ENCODE results near the gene DCK.
"Not testable (repeated sequence)": the region's sequence is repeated elsewhere in the genome, so short reads cannot be mapped to it uniquely, and the experiment has no call there.

The DCK gene

GRCh38 chr4:71004281-71004851, 10.9 kb downstream of the DCK start:
- DNase-seq: no peak

- not testable (repeated sequence) for DNase-seq
Observed at GRCh38 chr4:71005025-71005424, 11.6 kb downstream of the DCK start.

GRCh38 chr4:71006203-71006907, 12.9 kb downstream of the DCK start:
- no peak for DNase-seq

DNA sequence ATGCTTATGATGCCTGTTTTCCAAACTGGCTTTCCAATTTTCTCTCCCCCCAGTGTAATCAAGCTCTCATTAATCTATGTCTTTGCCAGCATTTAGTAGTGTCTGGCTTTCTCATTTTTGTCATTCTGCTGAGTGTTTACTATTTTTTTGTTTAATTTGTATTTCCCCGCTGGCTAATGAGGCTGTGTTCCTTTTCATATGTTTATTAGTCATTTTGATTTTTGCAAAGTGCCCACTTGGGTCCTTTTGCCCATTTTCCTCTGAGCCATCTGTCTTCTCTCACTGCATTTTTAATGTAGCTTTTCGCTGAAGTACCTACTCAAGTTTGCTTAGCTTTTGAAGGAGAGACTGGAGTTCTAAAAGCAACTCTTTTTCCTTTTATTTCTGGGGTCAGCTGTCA, 14.7 kb downstream of the DCK start:
- no peak for DNase-seq

DNA sequence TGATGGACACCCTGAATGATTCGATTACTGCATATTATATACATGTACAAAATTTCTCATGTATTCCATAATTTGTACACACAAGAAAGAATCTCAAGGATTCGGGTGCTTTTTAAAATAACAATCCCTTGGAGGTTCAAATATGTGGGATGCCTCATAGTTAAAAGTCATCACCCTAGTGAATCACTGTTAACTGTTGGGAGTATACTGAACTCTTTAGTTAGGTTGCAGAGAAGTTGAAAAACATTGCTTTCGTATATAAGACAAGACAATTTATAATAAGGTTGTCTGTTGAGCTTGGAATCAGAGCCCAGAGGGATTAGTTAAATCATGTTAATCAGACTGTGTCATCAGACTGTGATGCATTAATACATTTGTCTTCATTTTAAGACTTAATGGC, 15.6 kb downstream of the DCK start:
- no peak for DNase-seq

GRCh38 chr4:71009890-71010588, 16.6 kb downstream of the DCK start:
- no peak for DNase-seq

DNA sequence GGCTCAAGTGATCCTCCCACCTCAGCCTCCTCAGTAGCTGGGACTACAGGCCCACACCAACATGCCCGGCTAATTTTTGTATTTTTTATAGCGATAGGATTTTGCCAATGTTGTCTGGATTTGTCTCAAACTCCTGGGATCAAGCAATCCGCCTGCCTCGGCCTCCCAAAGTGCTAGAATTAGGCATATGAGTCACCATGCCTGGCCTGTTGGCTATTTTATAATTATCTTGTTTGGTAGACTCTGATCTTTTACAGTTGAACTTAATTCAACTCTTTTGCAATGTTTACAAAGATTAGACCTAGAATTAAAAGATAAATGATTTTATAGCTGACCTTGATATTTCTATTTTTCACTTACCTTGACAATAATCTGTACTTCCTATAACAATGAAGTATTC, 18.0 kb downstream of the DCK start:
- DNase-seq: no peak

- not testable (repeated sequence) for DNase-seq
Observed at GRCh38 chr4:71017391-71017790, 23.9 kb downstream of the DCK start.

GRCh38 chr4:71020611-71021010, 27.2 kb downstream of the DCK start:
- no peak for DNase-seq

DNA sequence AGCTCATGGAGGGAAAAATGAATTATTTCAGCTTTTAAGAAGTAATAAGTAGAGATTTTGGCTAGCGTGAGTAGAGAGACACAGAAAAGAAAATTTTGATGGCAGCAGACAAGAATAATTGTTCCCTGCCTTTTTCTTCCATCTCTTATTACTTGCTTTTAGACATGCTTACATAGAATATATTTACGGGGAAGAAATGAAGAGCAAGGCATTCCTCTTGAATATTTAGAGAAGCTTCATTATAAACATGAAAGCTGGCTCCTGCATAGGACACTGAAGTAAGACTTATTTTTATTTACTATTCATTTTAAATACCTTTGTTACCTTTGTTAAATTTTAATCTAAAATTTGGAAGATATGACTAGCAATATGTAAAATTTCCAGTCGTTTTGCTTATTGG, 32.2 kb downstream of the DCK start:
- DNase-seq: no peak

- no peak for DNase-seq
Observed at GRCh38 chr4:71026086-71026485, 32.6 kb downstream of the DCK start.

DNA sequence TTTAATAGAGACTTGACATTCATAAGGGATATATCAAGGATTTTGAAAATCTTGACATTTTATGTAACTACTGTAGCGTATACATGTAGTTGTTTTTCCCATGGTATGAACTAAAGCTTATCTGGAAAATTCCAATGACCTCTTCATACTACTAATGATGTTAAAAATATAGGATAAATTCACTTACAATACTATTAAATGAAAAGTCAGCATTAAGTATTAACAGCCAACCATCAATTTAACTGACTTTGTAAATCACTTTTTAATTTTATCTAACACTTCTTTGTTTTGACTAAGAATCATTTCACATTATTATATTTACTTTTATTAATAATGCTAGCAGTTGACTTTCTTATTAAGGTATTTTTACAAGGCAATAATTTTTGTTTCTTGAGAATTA, 34.2 kb downstream of the DCK start:
- DNase-seq: no peak

DNA sequence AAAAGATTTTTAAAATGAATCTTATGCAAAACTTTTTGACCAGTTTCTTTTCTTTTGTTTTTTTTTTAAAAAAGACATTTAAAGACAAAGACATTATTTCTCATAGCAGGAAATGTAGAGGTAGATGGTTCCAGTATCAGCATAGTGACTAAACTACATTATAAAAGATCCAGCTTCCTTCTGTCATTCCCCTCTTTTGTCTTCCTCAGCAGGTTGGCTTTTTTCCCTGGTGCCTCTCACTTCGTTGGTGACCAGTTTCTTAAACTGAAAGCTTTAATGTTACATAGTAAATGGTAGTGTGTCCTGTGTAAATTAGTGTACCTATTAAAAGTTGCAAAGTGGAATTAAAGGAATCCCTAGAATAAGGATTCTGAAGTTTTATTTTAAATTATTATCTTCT, 36.1 kb downstream of the DCK start:
- no peak for DNase-seq

DNA sequence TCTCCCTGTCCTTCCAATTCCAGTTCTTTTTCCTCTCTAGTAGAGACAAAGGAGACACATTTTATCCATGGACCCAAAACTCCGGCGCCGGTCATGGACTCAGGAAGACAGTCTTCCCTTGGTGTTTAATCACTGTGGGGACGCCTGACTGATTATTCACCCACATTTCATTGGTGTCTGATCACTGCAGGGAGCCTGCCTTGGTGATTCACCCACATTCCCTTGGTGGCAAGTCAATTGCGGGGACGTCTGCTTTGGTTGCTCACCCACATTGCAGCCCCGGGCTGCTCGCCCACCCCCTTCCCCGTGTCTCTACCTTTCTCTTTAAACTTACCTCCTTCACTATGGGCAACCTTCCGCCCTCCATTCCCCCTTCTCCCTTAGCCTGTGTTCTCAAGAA, 38.7 kb downstream of the DCK start:
- DNase-seq: not testable (repeated sequence)

DNA sequence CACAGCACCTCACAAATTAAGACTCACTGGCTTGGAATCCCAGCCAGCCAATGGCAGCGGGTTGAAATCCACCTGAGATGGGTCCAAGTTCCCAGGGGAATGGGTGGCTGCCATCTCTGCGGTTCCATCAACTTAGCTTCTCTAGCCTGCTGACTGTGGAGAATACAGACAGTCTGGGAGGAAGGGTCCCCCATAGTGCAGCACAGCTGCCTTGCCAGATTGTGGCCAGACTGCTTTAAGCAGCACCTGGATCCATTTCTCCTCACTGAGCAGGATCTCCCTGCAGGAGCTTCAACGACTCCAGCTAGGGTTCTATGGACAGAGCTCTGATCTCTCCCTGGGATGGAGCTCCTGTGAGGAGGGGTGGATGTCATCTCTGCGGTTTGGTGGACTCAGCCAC, 51.8 kb downstream of the DCK start:
- no peak for DNase-seq

DNA sequence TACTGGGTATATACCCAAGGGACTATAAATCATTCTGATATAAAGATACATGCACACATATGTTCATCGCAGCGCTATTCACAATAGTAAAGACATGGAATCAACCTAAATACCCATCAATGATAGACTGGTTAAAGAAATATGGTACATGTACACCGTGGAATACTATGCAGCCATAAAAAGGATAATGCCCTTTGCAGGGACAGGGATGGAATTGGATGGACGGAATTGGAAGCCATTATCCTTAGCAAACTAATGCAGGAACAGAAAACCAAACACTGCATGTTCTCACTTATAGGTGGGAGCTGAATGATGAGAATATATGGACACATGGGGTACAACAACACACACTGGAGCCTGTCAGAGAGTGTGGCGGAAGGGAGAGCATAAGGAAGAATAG, 55.9 kb downstream of the DCK start:
- DNase-seq: no peak

- DNase-seq: no peak
Observed at GRCh38 chr4:71050809-71051208, 57.4 kb downstream of the DCK start.

- no peak for DNase-seq
Observed at GRCh38 chr4:71052034-71052433, 58.6 kb downstream of the DCK start.

DNA sequence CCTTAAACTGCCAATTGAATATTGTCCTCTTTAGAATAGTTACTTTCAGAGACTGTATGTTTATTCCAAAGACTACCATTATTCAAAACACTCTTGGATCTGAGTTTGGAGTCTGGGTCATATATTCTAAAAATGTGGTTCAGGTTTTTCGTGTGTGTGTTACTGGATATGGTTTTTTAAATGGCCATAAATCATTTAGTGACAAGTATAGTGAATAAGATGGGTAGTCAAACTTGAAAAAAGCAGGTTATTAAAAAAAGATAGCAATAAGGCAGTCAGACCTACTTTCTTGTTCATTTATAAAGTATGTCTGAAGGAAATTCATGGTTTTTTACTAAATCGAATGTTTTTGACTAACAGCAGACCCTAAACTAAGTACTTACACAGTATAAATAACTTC, 59.3 kb downstream of the DCK start:
- no peak for DNase-seq

GRCh38 chr4:71053613-71054012, 60.2 kb downstream of the DCK start:
- DNase-seq: not testable (repeated sequence)

DNA sequence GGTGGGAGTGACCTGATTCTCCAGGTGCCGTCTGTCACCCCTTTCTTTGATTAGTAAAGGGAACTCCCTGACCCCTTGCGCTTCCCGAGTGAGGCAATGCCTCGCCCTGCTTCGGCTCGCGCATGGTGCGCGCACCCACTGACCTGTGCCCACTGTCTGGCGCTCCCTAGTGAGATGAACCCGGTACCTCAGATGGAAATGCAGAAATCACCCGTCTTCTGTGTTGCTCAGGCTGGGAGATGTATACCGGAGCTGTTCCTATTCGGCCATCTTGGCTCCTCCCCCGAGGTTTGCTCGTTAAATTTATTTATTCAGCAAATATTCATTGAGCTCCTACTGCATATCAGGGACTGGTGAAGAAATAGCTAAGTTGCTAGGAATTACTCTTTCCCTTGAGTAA, 66.1 kb downstream of the DCK start:
- DNase-seq: not testable (repeated sequence)

DNA sequence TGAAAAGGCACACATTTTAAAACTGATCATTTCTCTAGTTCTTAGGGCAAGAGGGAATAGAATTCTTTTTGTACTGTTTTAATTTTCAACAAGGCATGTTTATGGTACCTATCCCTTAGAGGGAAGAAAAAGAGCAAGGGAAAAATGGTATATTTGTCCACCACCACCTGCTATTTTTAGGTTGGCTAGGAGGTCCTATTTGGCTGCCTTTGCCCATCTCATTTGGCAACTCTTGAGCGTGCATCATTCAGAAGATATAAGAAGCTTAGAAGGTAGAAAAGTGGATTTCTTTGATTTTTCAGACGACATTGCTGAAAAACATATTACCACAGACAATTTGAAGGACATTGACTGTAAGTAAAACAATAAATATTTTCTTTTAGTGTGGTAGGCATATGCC, 69.0 kb downstream of the DCK start:
- DNase-seq: no peak

DNA sequence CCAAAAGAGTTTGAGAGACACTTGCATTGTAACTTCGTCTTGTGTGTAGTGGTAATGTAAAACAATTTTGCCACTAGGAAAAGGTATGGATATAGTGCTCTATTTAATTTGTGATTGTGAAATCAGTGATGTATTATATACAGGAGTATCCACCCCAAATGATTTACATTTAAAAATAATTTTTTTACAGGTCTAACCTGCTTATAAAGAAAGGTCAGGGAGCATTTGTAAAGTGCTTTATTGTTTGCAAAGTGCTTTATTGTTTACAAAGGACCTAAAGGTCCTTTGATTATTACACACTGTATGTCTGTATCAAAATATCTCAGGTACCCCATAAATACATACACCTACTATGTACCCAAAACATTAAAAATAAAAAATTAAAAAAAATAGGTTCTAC, 70.3 kb downstream of the DCK start:
- no peak for DNase-seq

GRCh38 chr4:71064521-71064920, 71.1 kb downstream of the DCK start:
- DNase-seq: no peak

Data from T1000 (cell line).